CD8-positive, alpha-beta memory T cell (primary cell): ENCODE data around the gene ATP6V1G2. TPM values are rescaled to one million over a fixed set of nuclear protein-coding genes. Genes with fewer than 3 reads are reported as not detected.
A peak's percentile ranks its signal among the peaks of the same experiment; 100 is the strongest.
"Not testable (repeated sequence)": the region's sequence is repeated elsewhere in the genome, so short reads cannot be mapped to it uniquely, and the experiment has no call there.

Experiments
- CTCF ChIA-PET: fragments of 350-600 bp; sonication (Branson Sonifier 250); formaldehyde crosslinking; loops from one replicate; lab custom pipeline; 2021; ENCODE audit warnings: antibody characterized with exemption; lab: Charles Lee
- POLR2A ChIA-PET: fragments of 350-600 bp; sonication (Branson Sonifier 250); formaldehyde crosslinking; loops from one replicate; lab custom pipeline; 2021; ENCODE audit warnings: antibody characterized with exemption; lab: Charles Lee
- DNase-seq, 5 donors: peaks; one replicate each; pipeline versions ENCODE4 v3.0.0 to v3.0.0-alpha.2; 2020 to 2022; ENCODE audit warnings: mixed read lengths in 1 of 5
- H3K27ac ChIP-seq: one replicate; pipeline ENCODE4 v1.7.0; 2013; ENCODE audit warnings: low read depth, mild to moderate bottlenecking, low read length, moderate library complexity
- H3K27me3 ChIP-seq: 2 replicates; pipeline ENCODE4 v1.7.0; 2013; ENCODE audit warnings: low read length, mild to moderate bottlenecking; ENCODE audit not compliant: insufficient read depth, poor library complexity, severe bottlenecking
- H3K36me3 ChIP-seq: 2 replicates; pipeline ENCODE4 v1.7.0; 2013; ENCODE audit warnings: mild to moderate bottlenecking, low read length, moderate library complexity; ENCODE audit not compliant: insufficient read depth
- H3K4me1 ChIP-seq: 2 replicates; pipeline ENCODE4 v1.7.0; 2013; ENCODE audit warnings: mild to moderate bottlenecking, low read length, moderate library complexity; ENCODE audit not compliant: insufficient read depth
- H3K4me3 ChIP-seq: 2 replicates; pipeline ENCODE4 v1.7.0; 2013; ENCODE audit warnings: mild to moderate bottlenecking, low read length
- H3K9me3 ChIP-seq: 2 replicates; pipeline ENCODE4 v1.7.0; 2013; ENCODE audit warnings: mild to moderate bottlenecking, low read length
- H3K27ac Mint-ChIP-seq, 8 donors: one replicate each; pipeline ENCODE4 v1.8.0; 2020 to 2021; ENCODE audit warnings: mixed read lengths in 8 of 8, mild to moderate bottlenecking in 6 of 8, inconsistent platforms in 3 of 8, moderate library complexity in 3 of 8
- H3K27me3 Mint-ChIP-seq, 2 donors: one replicate each; pipeline ENCODE4 v1.8.0; 2020 to 2021; ENCODE audit warnings: mixed read lengths in 2 of 2, mild to moderate bottlenecking in 1 of 2, moderate library complexity in 1 of 2
- H3K36me3 Mint-ChIP-seq, 3 donors: one replicate each; pipeline ENCODE4 v1.8.0; 2020 to 2021; ENCODE audit warnings: mixed read lengths in 3 of 3, inconsistent platforms in 1 of 3, mild to moderate bottlenecking in 1 of 3
- H3K4me1 Mint-ChIP-seq, 3 donors: one replicate each; pipeline ENCODE4 v1.8.0; 2020 to 2021; ENCODE audit warnings: mixed read lengths in 3 of 3, inconsistent platforms in 1 of 3, mild to moderate bottlenecking in 1 of 3
- H3K4me3 Mint-ChIP-seq, 7 donors: one replicate each; pipeline ENCODE4 v1.8.0; 2020 to 2021; ENCODE audit warnings: mixed read lengths in 7 of 7, mild to moderate bottlenecking in 6 of 7, moderate library complexity in 4 of 7, inconsistent platforms in 2 of 7
- H3K9me3 Mint-ChIP-seq, 5 donors: one replicate each; pipeline ENCODE4 v1.8.0; 2020 to 2022; ENCODE audit warnings: mixed read lengths in 5 of 5, mild to moderate bottlenecking in 3 of 5, moderate library complexity in 2 of 5, inconsistent platforms in 1 of 5
- polyA plus RNA-seq: library from polyadenylated mRNA; unstranded; fragments of 300-500 nt; fragmentation: Illumina TruSeq; gene quantifications from one replicate; pipeline ENCODE4 v1.2.3, GENCODE V29; 2021
- total RNA-seq, 2 experiments: library from RNA; stranded (reverse); gene quantifications; one replicate each; pipeline ENCODE4 v1.2.3, GENCODE V29; 2021

Gene ATP6V1G2
- total and polyA plus RNA-seq, 3 experiments from 2014 or later = 0.94 to 2.0 (median 1.4) TPM

GRCh38 chr6:31525553-31525931, 20.9 kb downstream of the ATP6V1G2 start:
- H3K4me3 Mint-ChIP-seq = no peak overlapping the region
- DNase-seq = no peak
- peaks cover under 1 to 4% (median 2%) of the 10 kb centered on the region in 3 donors for H3K4me1 Mint-ChIP-seq

GRCh38 chr6:31521835-31522234, 24.6 kb downstream of the ATP6V1G2 start:
- Mint-ChIP-seq H3K4me3 (no peak overlapping the region), H3K36me3 (no peaks in the 10 kb centered on the region), H3K27ac (no peak overlapping the region), H3K4me1 (no peaks in the 10 kb centered on the region), H3K9me3 (no peaks in the 10 kb centered on the region), H3K27me3 (peaks cover 2 to 4% of the 10 kb centered on the region in 2 donors)
- Histone ChIP-seq H3K9me3 (no peaks in the 10 kb centered on the region), H3K4me3 (no peak overlapping the region), H3K27me3 (no peaks in the 10 kb centered on the region), H3K27ac (no peak overlapping the region), H3K4me1 (no peaks in the 10 kb centered on the region), H3K36me3 (no peaks in the 10 kb centered on the region)
- POLR2A ChIA-PET = no interaction called here
- DNase-seq = no peak
- CTCF ChIA-PET = no interaction called here

More at GRCh38 chr6:31525553-31525931, 20.9 kb downstream of the ATP6V1G2 start:
- Histone ChIP-seq H3K4me1 (no peaks in the 10 kb centered on the region), H3K4me3 (no peak overlapping the region), H3K36me3 (peaks cover 4% of the 10 kb centered on the region), H3K27me3 (no peaks in the 10 kb centered on the region), H3K27ac (no peak overlapping the region), H3K9me3 (no peaks in the 10 kb centered on the region)
- H3K9me3 Mint-ChIP-seq = no peaks in the 10 kb centered on the region
- H3K27me3 Mint-ChIP-seq = peaks cover 0 to 2% of the 10 kb centered on the region in 2 donors
- CTCF ChIA-PET = no interaction called here
- H3K27ac Mint-ChIP-seq = no peak overlapping the region
- POLR2A ChIA-PET = interaction anchor here (0.6 kb wide), 1 partner anchor 685 kb away, joined by 8 read pairs; no protein-coding TSS in a partner anchor
- H3K36me3 Mint-ChIP-seq = peaks cover 3 to 17% (median 5%) of the 10 kb centered on the region in 3 donors

GRCh38 chr6:31513456-31514165, 32.8 kb downstream of the ATP6V1G2 start:
- Mint-ChIP-seq H3K4me3 (no peak overlapping the region), H3K27ac (no peak overlapping the region), H3K4me1 (no peaks in the 10 kb centered on the region), H3K27me3 (peaks cover 2 to 8% of the 10 kb centered on the region in 2 donors), H3K36me3 (peaks cover 0 to 29% (median 2%) of the 10 kb centered on the region in 3 donors), H3K9me3 (no peaks in the 10 kb centered on the region)
- CTCF ChIA-PET = no interaction called here
- H3K4me3 ChIP-seq = no peak overlapping the region
- no peak overlapping the region for H3K27ac ChIP-seq
- DNase-seq = no peak
- H3K27me3 ChIP-seq = no peaks in the 10 kb centered on the region
- no peaks in the 10 kb centered on the region for H3K9me3 ChIP-seq
- H3K4me1 ChIP-seq = no peaks in the 10 kb centered on the region
- peaks cover 3% of the 10 kb centered on the region for H3K36me3 ChIP-seq
- POLR2A ChIA-PET = interaction anchor here (0.9 kb wide), 1 partner anchor 19 kb away, joined by 3 read pairs; no protein-coding TSS in a partner anchor

- POLR2A ChIA-PET = no interaction called here
- H3K4me1 ChIP-seq = no peaks in the 10 kb centered on the region
- CTCF ChIA-PET = interaction anchor here (1.2 kb wide), 1 partner anchor 15 kb away, joined by 3 read pairs; no protein-coding TSS in a partner anchor
Measured at GRCh38 chr6:31510007-31510406, 36.4 kb downstream of the ATP6V1G2 start.

GRCh38 chr6:31509036-31509435, 37.4 kb downstream of the ATP6V1G2 start:
- H3K9me3 Mint-ChIP-seq, H3K4me1 ChIP-seq, H3K4me3 ChIP-seq, DNase-seq, H3K27me3 Mint-ChIP-seq, H3K27ac ChIP-seq, POLR2A ChIA-PET, H3K4me3 Mint-ChIP-seq, H3K27me3 ChIP-seq, H3K9me3 ChIP-seq, CTCF ChIA-PET: not testable (repeated sequence)
- H3K36me3 Mint-ChIP-seq = peaks cover 6 to 67% (median 8%) of the 10 kb centered on the region in 3 donors
- H3K4me1 Mint-ChIP-seq = peaks cover 7 to 14% (median 13%) of the 10 kb centered on the region in 3 donors
- H3K27ac Mint-ChIP-seq = peak overlapping the region in 3 of 8 donors; percentile 7 to 67 (median 47)
- H3K36me3 ChIP-seq = peaks cover 32% of the 10 kb centered on the region

More at GRCh38 chr6:31510007-31510406, 36.4 kb downstream of the ATP6V1G2 start:
- peak overlapping the region in 2 of 8 donors; percentile 3 to 29 for H3K27ac Mint-ChIP-seq
- H3K4me3 Mint-ChIP-seq = no peak overlapping the region
- DNase-seq = no peak
- H3K4me1 Mint-ChIP-seq = peaks cover 4 to 7% (median 7%) of the 10 kb centered on the region in 3 donors
- Histone ChIP-seq H3K9me3 (no peaks in the 10 kb centered on the region), H3K36me3 (peaks cover 32% of the 10 kb centered on the region), H3K27me3 (no peaks in the 10 kb centered on the region), H3K27ac (no peak overlapping the region), H3K4me3 (no peak overlapping the region)
- H3K9me3 Mint-ChIP-seq = no peaks in the 10 kb centered on the region
- peaks cover 6 to 64% (median 8%) of the 10 kb centered on the region in 3 donors for H3K36me3 Mint-ChIP-seq
- H3K27me3 Mint-ChIP-seq = peaks cover 0 to 2% of the 10 kb centered on the region in 2 donors

- H3K4me1 Mint-ChIP-seq = peaks cover 46 to 72% (median 68%) of the 10 kb centered on the region in 3 donors
- DNase-seq = no peak
- ChIA-PET CTCF (interaction anchor here (1.3 kb wide), 1 partner anchor 8 kb away, joined by 3 read pairs; no protein-coding TSS in a partner anchor), POLR2A (no interaction called here)
- peaks cover 0 to 2% (median 0%) of the 10 kb centered on the region in 5 donors for H3K9me3 Mint-ChIP-seq
- H3K36me3 Mint-ChIP-seq = peaks cover 2 to 33% (median 8%) of the 10 kb centered on the region in 3 donors
- H3K27me3 Mint-ChIP-seq = no peaks in the 10 kb centered on the region
- Histone ChIP-seq H3K27me3 (no peaks in the 10 kb centered on the region), H3K9me3 (no peaks in the 10 kb centered on the region), H3K36me3 (peaks cover 25% of the 10 kb centered on the region), H3K4me1 (peaks cover 9% of the 10 kb centered on the region), H3K4me3 (no peak overlapping the region), H3K27ac (no peak overlapping the region)
- H3K27ac Mint-ChIP-seq = peak overlapping the region in 7 of 8 donors; percentile 13 to 88 (median 42)
- peak overlapping the region in 1 of 7 donors; percentile 68 for H3K4me3 Mint-ChIP-seq
Measured at GRCh38 chr6:31502586-31502985, 43.8 kb downstream of the ATP6V1G2 start.

- H3K36me3 Mint-ChIP-seq, CTCF ChIA-PET: not testable (repeated sequence)
- H3K4me1 Mint-ChIP-seq = peaks cover 64 to 91% (median 86%) of the 10 kb centered on the region in 3 donors
Measured at GRCh38 chr6:31499648-31500047, 46.8 kb downstream of the ATP6V1G2 start.

GRCh38 chr6:31498748-31499147, 47.7 kb downstream of the ATP6V1G2 start:
- Mint-ChIP-seq H3K36me3 (peaks cover 0 to 10% (median 0%) of the 10 kb centered on the region in 3 donors), H3K4me1 (peaks cover 65 to 86% (median 82%) of the 10 kb centered on the region in 3 donors), H3K27ac (peak overlapping the region; percentile 23 to 89 (median 75)), H3K27me3 (no peaks in the 10 kb centered on the region), H3K4me3 (peak overlapping the region; percentile 85 to 96 (median 91)), H3K9me3 (peaks cover 0 to 2% (median 0%) of the 10 kb centered on the region in 5 donors)
- CTCF ChIA-PET = no interaction called here
- H3K27me3 ChIP-seq = no peaks in the 10 kb centered on the region
- no peak for DNase-seq
- no peak overlapping the region for H3K27ac ChIP-seq
- H3K4me3 ChIP-seq = peak overlapping the region; percentile 28
- peaks cover 20% of the 10 kb centered on the region for H3K4me1 ChIP-seq
- H3K36me3 ChIP-seq = no peaks in the 10 kb centered on the region
- H3K9me3 ChIP-seq = no peaks in the 10 kb centered on the region
- POLR2A ChIA-PET = interaction anchor here (0.6 to 2.9 kb wide), 3 partner anchors 40 to 50 kb away, joined by 4 to 18 read pairs (median 8); partner anchors contain the start of gene DDX39B

More at GRCh38 chr6:31499648-31500047, 46.8 kb downstream of the ATP6V1G2 start:
- H3K27me3 Mint-ChIP-seq, H3K36me3 ChIP-seq, DNase-seq, H3K4me3 ChIP-seq, H3K9me3 Mint-ChIP-seq, H3K9me3 ChIP-seq, H3K27ac ChIP-seq, H3K27me3 ChIP-seq: not testable (repeated sequence)
- peaks cover 19% of the 10 kb centered on the region for H3K4me1 ChIP-seq
- Mint-ChIP-seq H3K27ac (peak overlapping the region in 3 of 8 donors; percentile 8 to 47 (median 46)), H3K4me3 (peak overlapping the region in 6 of 7 donors; percentile 71 to 94 (median 90))
- POLR2A ChIA-PET = interaction anchor here (0.6 kb wide), 1 partner anchor 12 kb away, joined by 4 read pairs; no protein-coding TSS in a partner anchor
